ENCODE measurements around the gene PSMC3IP. TPM values are rescaled to one million over a fixed set of nuclear protein-coding genes. Genes with fewer than 3 reads are reported as not detected.
A peak's percentile ranks its signal among the peaks of the same experiment; 100 is the strongest.

PSMC3IP gene
- total and polyA plus RNA-seq, 2 of the 4 experiments (the other 2 are of a cell fraction) = 5.6 to 9.8 TPM

DNA sequence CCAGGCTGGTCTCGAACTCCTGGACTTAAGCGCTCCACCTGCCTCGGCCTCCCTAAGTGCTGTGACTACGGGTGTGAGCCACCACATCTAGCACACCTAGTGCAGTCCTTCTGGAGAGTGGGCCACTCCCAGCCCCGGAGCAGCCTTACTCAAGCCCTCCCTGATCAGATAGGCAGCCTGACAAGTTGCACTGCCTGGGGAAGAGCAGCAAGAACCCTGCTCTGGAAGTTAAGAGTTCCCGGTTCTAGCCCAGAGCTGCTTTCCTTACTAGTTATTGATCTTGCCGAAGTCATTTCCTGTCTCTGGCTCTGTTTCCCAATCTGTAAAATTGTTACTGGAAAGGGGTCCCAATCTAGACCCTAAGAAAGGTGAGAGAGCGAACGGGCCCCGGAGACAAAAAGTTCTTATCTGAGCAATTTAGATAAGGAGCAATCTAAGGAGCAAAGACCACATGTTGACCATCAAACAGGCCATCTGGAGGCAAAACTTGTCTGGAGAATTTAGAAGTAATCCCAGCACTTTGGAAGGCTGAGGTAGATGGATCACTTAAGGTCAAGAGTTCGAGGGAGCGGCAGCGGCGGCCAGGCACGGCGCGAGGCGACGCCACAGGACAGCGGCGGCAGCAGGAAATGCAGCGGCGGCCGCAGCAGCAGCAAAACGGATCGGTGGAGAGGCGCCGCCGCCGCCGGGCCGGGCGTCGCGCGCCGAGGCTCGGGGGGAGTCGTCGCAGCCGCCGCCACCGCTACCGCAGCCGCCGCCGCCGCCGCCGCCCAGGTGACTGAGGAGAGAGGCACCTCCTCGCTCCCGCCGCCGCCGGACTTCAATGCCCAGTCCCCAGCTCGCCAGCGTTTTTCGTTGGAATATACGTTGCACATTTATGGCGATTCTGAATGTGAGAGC, 45.8 kb downstream of the PSMC3IP start:
- Histone ChIP-seq H2AK9ac (replicated peaks; ENCODE audit: low read depth, low read length, poor library complexity) (peak overlapping the region; percentile 72), H3K79me1 (ENCODE audit: low read depth in 1 of 2, low read length in 2 of 2) (peaks cover 5 to 19% of the 10 kb centered on the region in 2 experiments; a peak in 3 of 4 replicates), H3K9ac (ENCODE audit: low read depth, low read length) (peak overlapping the region; percentile 62), H3K18ac (ENCODE audit: low read depth, low read length) (peak overlapping the region; percentile 63; the same call in 1 of the 2 replicates), H4K20me1 (ENCODE audit: insufficient read depth, low read length) (0 out of 2 replicates have a peak, but pooled peaks cover 1% of the 10 kb centered on the region), H3K4ac (ENCODE audit: low read depth, low read length) (peak overlapping the region; percentile 79; the same call in 1 of the 2 replicates), H3K27me3 (ENCODE audit: control insufficient read depth, insufficient read depth, low read length) (no peaks in the 10 kb centered on the region), H3K4me3 (ENCODE audit: insufficient read depth, low read depth, low read length) (peak overlapping the region; percentile 42), H2BK120ac (ENCODE audit: low read depth, low read length) (peak overlapping the region; percentile 74), H3K9me3 (ENCODE audit: control insufficient read depth, insufficient read depth, low read length) (no peaks in the 10 kb centered on the region), H2AK5ac (ENCODE audit: low read depth, low read length) (peak overlapping the region; percentile 39), H4K91ac (ENCODE audit: insufficient read depth, low read depth, low read length) (0 out of 2 replicates have a peak overlapping the region, but pooled peaks have one; percentile 19), H3K56ac (ENCODE audit: extremely low read depth, insufficient read depth, low read length) (peak overlapping the region; percentile 65; the same call in 1 of the 2 replicates), H2AFZ (replicated peaks; ENCODE audit: low read length, poor library complexity) (peak overlapping the region; percentile 85), H3K27ac (ENCODE audit: insufficient read depth, low read length) (peak overlapping the region; percentile 45; the same call in 1 of the 2 replicates), H3K4me1 (ENCODE audit: control insufficient read depth, insufficient read depth, low read length) (peaks cover 23% of the 10 kb centered on the region), H4K8ac (ENCODE audit: low read depth in 2 of 2, low read length in 2 of 2) (peak overlapping the region; percentile 30 to 88; a peak in 2 of 4 replicates), H3K14ac (replicated peaks; ENCODE audit: low read depth, low read length) (peak overlapping the region; percentile 76; the same call in 1 of the 2 replicates), H4K5ac (ENCODE audit: low read depth, low read length) (peak overlapping the region; percentile 52; the same call in 1 of the 2 replicates), H3K9me1 (ENCODE audit: insufficient read depth, low read length) (peaks cover 20% of the 10 kb centered on the region), H2BK5ac (ENCODE audit: low read depth, low read length, poor library complexity, severe bottlenecking) (no peak overlapping the region), H3K36me3 (ENCODE audit: control insufficient read depth, insufficient read depth, low read length) (no peaks in the 10 kb centered on the region), H2BK15ac (ENCODE audit: low read depth, low read length) (0 out of 3 replicates have a peak overlapping the region, but pooled peaks have one; percentile 74), H2BK20ac (ENCODE audit: low read depth, low read length) (peak overlapping the region; percentile 61), H3K4me2 (ENCODE audit: low read depth, low read length) (peak overlapping the region; percentile 76), H3K23ac (ENCODE audit: low read depth, low read length) (peak overlapping the region; percentile 59)
- intact Hi-C loops (cut with micrococcal nuclease) (no loop called here), in situ Hi-C loops (cut with MboI; ENCODE audit: low sequenced_read_pairs) (no loop called here), dilution Hi-C loops (cut with HindIII; ENCODE audit: low sequenced_read_pairs, unreplicated experiment) (no loop called here)
- no TSS peak for BruUV-seq (replicated peaks)
- WGBS, 2 experiments (ENCODE audit: extremely low coverage in 2 of 2, insufficient read length in 1 of 2) = 13% methylated on average over 38 of the region's 60 CpGs; no CpG with 5 or more reads in 1 of the 2 experiments
- POLR2A ChIA-PET (ENCODE audit: unreplicated experiment) = interaction anchor here (0.6 kb wide), 1 partner anchor 207 kb away, joined by 4 read pairs; no protein-coding TSS in a partner anchor
- TF ChIP-seq, protein P1, sequence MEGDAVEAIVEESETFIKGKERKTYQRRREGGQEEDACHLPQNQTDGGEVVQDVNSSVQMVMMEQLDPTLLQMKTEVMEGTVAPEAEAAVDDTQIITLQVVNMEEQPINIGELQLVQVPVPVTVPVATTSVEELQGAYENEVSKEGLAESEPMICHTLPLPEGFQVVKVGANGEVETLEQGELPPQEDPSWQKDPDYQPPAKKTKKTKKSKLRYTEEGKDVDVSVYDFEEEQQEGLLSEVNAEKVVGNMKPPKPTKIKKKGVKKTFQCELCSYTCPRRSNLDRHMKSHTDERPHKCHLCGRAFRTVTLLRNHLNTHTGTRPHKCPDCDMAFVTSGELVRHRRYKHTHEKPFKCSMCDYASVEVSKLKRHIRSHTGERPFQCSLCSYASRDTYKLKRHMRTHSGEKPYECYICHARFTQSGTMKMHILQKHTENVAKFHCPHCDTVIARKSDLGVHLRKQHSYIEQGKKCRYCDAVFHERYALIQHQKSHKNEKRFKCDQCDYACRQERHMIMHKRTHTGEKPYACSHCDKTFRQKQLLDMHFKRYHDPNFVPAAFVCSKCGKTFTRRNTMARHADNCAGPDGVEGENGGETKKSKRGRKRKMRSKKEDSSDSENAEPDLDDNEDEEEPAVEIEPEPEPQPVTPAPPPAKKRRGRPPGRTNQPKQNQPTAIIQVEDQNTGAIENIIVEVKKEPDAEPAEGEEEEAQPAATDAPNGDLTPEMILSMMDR (conservative IDR thresholded peaks at IDR 0.05; ENCODE audit: low read depth, low read length) = peak; percentile 39
- TF ChIP-seq RAD21 (IDR thresholded peaks at IDR 0.05; ENCODE audit: low read length) (peak; percentile 41), MXI1 (IDR thresholded peaks at IDR 0.05; ENCODE audit: borderline replicate concordance, low read depth, low read length) (no peak)
- ATAC-seq (ENCODE audit: low read depth) (peak; percentile 27), DNase-seq (peak; percentile 34)
- CTCF ChIA-PET = interaction anchor here (0.7 to 0.8 kb wide), 2 partner anchors 9 to 432 kb away, joined by 3 to 4 read pairs; no protein-coding TSS in a partner anchor
